AG04450 (cell line): ENCODE data around the gene YBX3. TPM values are rescaled to one million over a fixed set of nuclear protein-coding genes. Genes with fewer than 3 reads are reported as not detected.

ENCODE experiments used
- CTCF ChIA-PET: fragments of 300-600, 350-600 bp; formaldehyde crosslinking; extraction: SDS; loops from one replicate; lab custom pipeline; 2022; ENCODE audit warnings: antibody characterized with exemption, inconsistent platforms; lab: Charles Lee
- POLR2A ChIA-PET: fragments of 350-600 bp; formaldehyde crosslinking; extraction: SDS; loops from one replicate; lab custom pipeline; 2021; ENCODE audit warnings: antibody characterized with exemption, inconsistent platforms; lab: Yijun Ruan, JAX
- DNase-seq: peaks from one replicate; pipeline ENCODE4 v3.0.0-alpha.2; 2011; ENCODE audit warnings: low read depth, low spot score
- H3K27ac ChIP-seq: one replicate; pipeline ENCODE4 v1.5.1; 2012; ENCODE audit warnings: low read depth, low read length, control low read depth
- H3K27me3 ChIP-seq: one replicate; pipeline ENCODE4 v1.6.0; 2012; ENCODE audit warnings: low read length; ENCODE audit not compliant: control insufficient read depth, insufficient read depth
- H3K4me3 ChIP-seq: 2 replicates; pipeline ENCODE4 v1.5.1; 2011; ENCODE audit warnings: mild to moderate bottlenecking, low read depth, low read length, control low read depth
- H3K9me3 ChIP-seq: 2 replicates; pipeline ENCODE4 v1.5.1; 2012; ENCODE audit warnings: low read length; ENCODE audit not compliant: control insufficient read depth, insufficient read depth
- CTCF ChIP-seq: IDR thresholded peaks from 2 replicates; pipeline ENCODE4 v1.5.1; 2011; ENCODE audit warnings: low read depth, low read length, control low read depth, inconsistent platforms
- polyA plus RNA-seq: library from polyadenylated mRNA; depleted of rRNA; stranded (reverse); fragments of >200 nt; gene quantifications from 2 replicates; pipeline ENCODE4 v1.2.3, GENCODE V29; 2011

Gene YBX3
- polyA plus RNA-seq, 1 experiment = 95.6 TPM

- no peak overlapping the region for H3K27ac ChIP-seq
- POLR2A ChIA-PET = no interaction called here
- no peaks in the 10 kb centered on the region for H3K9me3 ChIP-seq
- no peak for DNase-seq
- no peak overlapping the region for H3K4me3 ChIP-seq
- CTCF ChIA-PET = interaction anchor here (0.7 to 2.1 kb wide), 2 partner anchors 11 to 14 kb away, joined by 3 to 10 read pairs; no protein-coding TSS in a partner anchor
- no peak for TF ChIP-seq CTCF
- peaks cover 10% of the 10 kb centered on the region for H3K27me3 ChIP-seq
These were observed 13.3 kb upstream of the YBX3 start for GRCh38 chr12:10736463-10736862.

- H3K4me3 ChIP-seq = no peak overlapping the region
- ChIA-PET CTCF (interaction anchor here (0.7 to 1.4 kb wide), 2 partner anchors 12 to 15 kb away, joined by 3 to 6 read pairs; no protein-coding TSS in a partner anchor), POLR2A (no interaction called here)
- H3K9me3 ChIP-seq = no peaks in the 10 kb centered on the region
- no peak for DNase-seq
- H3K27me3 ChIP-seq = peaks cover 16% of the 10 kb centered on the region
- no peak for TF ChIP-seq CTCF
- no peak overlapping the region for H3K27ac ChIP-seq
These were observed 12.3 kb upstream of the YBX3 start for GRCh38 chr12:10735428-10735827.

- TF ChIP-seq CTCF = no peak
- CTCF ChIA-PET = interaction anchor here (1.8 kb wide), 1 partner anchor 17 kb away, joined by 5 read pairs; no protein-coding TSS in a partner anchor
- POLR2A ChIA-PET = no interaction called here
- no peak for DNase-seq
- H3K9me3 ChIP-seq = no peaks in the 10 kb centered on the region
- no peak overlapping the region for H3K4me3 ChIP-seq
- no peak overlapping the region for H3K27ac ChIP-seq
- peaks cover 16% of the 10 kb centered on the region for H3K27me3 ChIP-seq
These were observed 9.4 kb upstream of the YBX3 start for GRCh38 chr12:10732549-10732948.

- peaks cover 16% of the 10 kb centered on the region for H3K27me3 ChIP-seq
- no peak overlapping the region for H3K4me3 ChIP-seq
- ChIA-PET POLR2A (no interaction called here), CTCF (interaction anchor here (0.7 to 1.8 kb wide), 2 partner anchors 17 to 754 kb away, joined by 3 to 5 read pairs; no protein-coding TSS in a partner anchor)
- no peak for TF ChIP-seq CTCF
- H3K9me3 ChIP-seq = no peaks in the 10 kb centered on the region
- H3K27ac ChIP-seq = no peak overlapping the region
- DNase-seq = no peak
These were observed 8.9 kb upstream of the YBX3 start for GRCh38 chr12:10732066-10732465.

- ChIA-PET POLR2A (no interaction called here), CTCF (interaction anchor here (2.2 kb wide), 1 partner anchor 20 kb away, joined by 9 read pairs; no protein-coding TSS in a partner anchor)
- no peak for TF ChIP-seq CTCF
- H3K27me3 ChIP-seq = peaks cover 16% of the 10 kb centered on the region
- no peaks in the 10 kb centered on the region for H3K9me3 ChIP-seq
- no peak for DNase-seq
- no peak overlapping the region for H3K27ac ChIP-seq
- H3K4me3 ChIP-seq = no peak overlapping the region
These were observed 7.4 kb upstream of the YBX3 start for GRCh38 chr12:10730559-10730958.
